GM21723 (cell line): ENCODE data around the gene ADGRG3.

Source experiments
- ATAC-seq: cut with Tn5 transposase; IDR thresholded peaks from one replicate; pipeline ENCODE4 v1.9.1; 2021; ENCODE audit warnings: mild to moderate bottlenecking, moderate library complexity; ENCODE audit not compliant: unreplicated experiment

Gene ADGRG3

GRCh38 chr16:57734308-57734924, 66.3 kb downstream of the ADGRG3 start:
- peak; percentile 0 for ATAC-seq

- ATAC-seq = peak; percentile 90
These were observed 67.0 kb downstream of the ADGRG3 start for GRCh38 chr16:57734925-57735754.

DNA sequence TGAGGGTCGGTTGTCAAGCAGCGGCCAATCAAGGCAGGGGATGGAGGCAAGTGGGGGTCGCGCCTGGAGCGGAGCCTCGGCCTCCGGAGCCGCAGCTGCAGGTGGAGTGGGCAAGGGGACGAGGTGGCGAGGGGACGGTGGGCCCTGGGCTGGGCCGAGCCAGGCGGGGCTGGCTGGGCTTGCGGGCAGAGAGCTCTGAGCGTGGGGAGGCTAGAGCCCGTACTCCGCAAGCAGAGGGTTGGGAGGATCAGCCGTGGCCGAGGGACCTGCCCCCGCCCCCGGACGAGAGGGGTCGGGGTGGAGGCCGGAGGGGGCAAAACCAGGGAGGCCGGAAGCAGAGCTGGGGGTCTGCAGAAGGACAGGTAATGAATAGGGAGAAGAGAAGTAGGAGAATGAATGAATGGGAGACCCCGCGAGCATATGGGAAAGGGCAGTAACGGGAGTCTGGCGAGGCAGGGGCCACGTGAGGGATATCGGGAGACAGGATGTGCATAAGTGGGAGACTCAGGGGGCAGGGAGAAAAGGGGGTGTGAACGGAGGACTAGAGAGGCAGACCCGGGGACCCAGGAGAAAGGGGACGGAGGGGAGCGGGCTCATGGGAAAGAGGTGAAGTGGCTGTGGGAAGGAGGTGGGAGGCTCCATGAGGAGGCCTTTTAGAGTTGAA, 67.8 kb downstream of the ADGRG3 start, which contains the start of gene KATNB1:
Gene KATNB1, plus strand, starts transcription at position 16 of the 664 bp plus-strand sequence. CDS start 1,474 bp downstream, outside the sequence.
- peak; percentile 32 for ATAC-seq

- ATAC-seq = no peak
These were observed 68.6 kb downstream of the ADGRG3 start for GRCh38 chr16:57736419-57737351.

DNA sequence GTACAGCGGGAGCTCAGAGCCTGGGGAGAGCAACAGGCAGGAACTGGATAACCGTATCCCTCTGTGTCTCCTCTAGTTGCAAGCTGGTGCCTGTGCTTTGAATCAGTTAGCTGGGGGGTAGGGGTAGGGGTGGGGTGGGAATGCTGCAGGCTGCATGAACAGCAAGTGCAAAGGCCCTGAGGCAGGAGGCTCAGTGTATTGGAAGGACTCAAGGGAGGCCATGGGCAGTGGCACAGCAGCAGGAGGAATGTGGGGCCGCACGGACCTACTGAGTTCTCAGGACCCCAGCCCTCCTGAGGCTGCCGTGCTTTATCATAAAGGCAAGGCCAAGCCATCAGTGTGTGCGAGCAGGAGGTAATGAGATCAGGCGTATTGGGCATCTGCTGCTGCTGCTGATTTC, 70.7 kb downstream of the ADGRG3 start:
- ATAC-seq = no peak
